Measurements from ENCODE around the gene MRPS27. TPM values are rescaled to one million over a fixed set of nuclear protein-coding genes. Genes with fewer than 3 reads are reported as not detected.

MRPS27 gene
- total and polyA plus RNA-seq, 2 of the 13 experiments (the other 11 are each of a cell fraction or from before 2014, with no cell fraction given) = 71.8 to 115 TPM

GRCh38 chr5:72319976-72320752 is at the start of gene MRPS27, which contains the start of gene PTCD2 (continued):
- TF ChIP-seq ZNF646 (CRISPR knock-in tag; IDR thresholded peaks at IDR 0.05) = 0 out of 2 replicates have a peak, but pooled peaks have one; percentile 32
- TF ChIP-seq ZFP82 (CRISPR knock-in tag; IDR thresholded peaks at IDR 0.05; ENCODE audit: borderline replicate concordance) = peak; percentile 57; the same call in 1 of the 2 replicates
- TF ChIP-seq ZNF770 (CRISPR knock-in tag; IDR thresholded peaks at IDR 0.05) = no peak
- TF ChIP-seq ZNF576 (CRISPR knock-in tag; IDR thresholded peaks at IDR 0.05) = no peak
- TF ChIP-seq ZNF205 (CRISPR knock-in tag; IDR thresholded peaks at IDR 0.05) = peak; percentile 74
- no peak; the same call in 1 of the 2 replicates for TF ChIP-seq ZNF138 (CRISPR knock-in tag; IDR thresholded peaks at IDR 0.05; ENCODE audit: low read depth)
- no peak for TF ChIP-seq CREB3 (CRISPR knock-in tag; IDR thresholded peaks at IDR 0.05)
- no peak for TF ChIP-seq TGIF2 (CRISPR knock-in tag; IDR thresholded peaks at IDR 0.05)
- no peak for TF ChIP-seq ATF6 (CRISPR knock-in tag; conservative IDR thresholded peaks at IDR 0.05)
- peak; percentile 99 for TF ChIP-seq YY1 (IDR thresholded peaks at IDR 0.05; ENCODE audit: insufficient read depth, insufficient replicate concordance, low read depth, low read length)
- TF ChIP-seq ZNF354B (CRISPR knock-in tag; IDR thresholded peaks at IDR 0.05) = no peak
- TF ChIP-seq MEIS1 (CRISPR knock-in tag; IDR thresholded peaks at IDR 0.05; ENCODE audit: borderline replicate concordance) = peak; percentile 81; the same call in 1 of the 2 replicates
- TF ChIP-seq ZNF326 (CRISPR knock-in tag; IDR thresholded peaks at IDR 0.05; ENCODE audit: borderline replicate concordance) = no peak
- 0 out of 2 replicates have a peak, but pooled peaks have one; percentile 83 for TF ChIP-seq ZNF678 (CRISPR knock-in tag; IDR thresholded peaks at IDR 0.05)
- no peak for TF ChIP-seq AKAP8 (CRISPR knock-in tag; IDR thresholded peaks at IDR 0.05)
- no peak for TF ChIP-seq RBM22 (optimal IDR thresholded peaks at IDR 0.05; ENCODE audit: low read length)
- peak; percentile 88 to 89 for TF ChIP-seq POLR2A (IDR thresholded peaks at IDR 0.05; ENCODE audit: insufficient read depth in 1 of 2, low read depth in 2 of 2, low read length in 2 of 2)

All from HepG2 (cell line).